ENCODE results near the gene PEX16.
A peak's percentile ranks its signal among the peaks of the same experiment; 100 is the strongest.

The PEX16 gene

GRCh38 chr11:45897556-45897955 lies 20.1 kb downstream of the PEX16 start:
- DNase-seq: no peak

GRCh38 chr11:45896422-45896984 lies 21.2 kb downstream of the PEX16 start:
- no peak for DNase-seq

- DNase-seq: no peak
Measured at GRCh38 chr11:45895553-45896259, 22.0 kb downstream of the PEX16 start.

GRCh38 chr11:45894555-45895247 lies 23.0 kb downstream of the PEX16 start:
- DNase-seq: no peak

- no peak for DNase-seq
Measured at GRCh38 chr11:45892856-45893255, 24.8 kb downstream of the PEX16 start.

GRCh38 chr11:45890886-45891550 lies 26.7 kb downstream of the PEX16 start:
- DNase-seq: no peak

- DNase-seq: no peak
Measured at GRCh38 chr11:45889966-45890365, 27.7 kb downstream of the PEX16 start.

GRCh38 chr11:45889555-45889954 lies 28.1 kb downstream of the PEX16 start:
- DNase-seq: no peak

- DNase-seq: no peak
Measured at GRCh38 chr11:45887587-45887986, 30.1 kb downstream of the PEX16 start.

GRCh38 chr11:45886816-45887520 lies 30.7 kb downstream of the PEX16 start:
- no peak for DNase-seq

GRCh38 chr11:45885921-45886721 lies 31.6 kb downstream of the PEX16 start:
- DNase-seq: no peak

GRCh38 chr11:45885274-45885920 lies 32.3 kb downstream of the PEX16 start, which contains the start of gene MAPK8IP1:
TSS of gene MAPK8IP1 (plus strand) at chr11:45885651. CDS start at chr11:45885821, 170 bp downstream.
- DNase-seq: peak; percentile 60

GRCh38 chr11:45884596-45885185 lies 33.0 kb downstream of the PEX16 start:
- DNase-seq: no peak

- DNase-seq: no peak
Measured at GRCh38 chr11:45881708-45882368, 35.8 kb downstream of the PEX16 start.

GRCh38 chr11:45880772-45881570 lies 36.7 kb downstream of the PEX16 start:
- no peak for DNase-seq

- DNase-seq: no peak
Measured at GRCh38 chr11:45879803-45880686, 37.6 kb downstream of the PEX16 start.

GRCh38 chr11:45877845-45878244 lies 39.8 kb downstream of the PEX16 start:
- no peak for DNase-seq

- no peak for DNase-seq
Measured at GRCh38 chr11:45877221-45877620, 40.5 kb downstream of the PEX16 start.
